Peyer's patch (tissue), 4 donors: ENCODE results near the gene TRIM24. TPM values are rescaled to one million over a fixed set of nuclear protein-coding genes. Genes with fewer than 3 reads are reported as not detected.
"Not testable (repeated sequence)": the region's sequence is repeated elsewhere in the genome, so short reads cannot be mapped to it uniquely, and the experiment has no call there.

Experiments used
- DNase-seq, 3 donors: peaks; one replicate each; pipeline ENCODE4 v3.0.0-alpha.2; 2017 to 2019
- H3K27ac ChIP-seq, 4 donors: fragments of 200-600 bp; sonication (generic); one replicate each; pipeline ENCODE4 v1.5.1; 2016 to 2019
- H3K27me3 ChIP-seq, 2 donors: fragments of 200-600 bp; sonication (generic); one replicate each; pipeline ENCODE4 v1.5.1; 2019
- H3K36me3 ChIP-seq, 3 donors: fragments of 200-600 bp; sonication (generic); one replicate each; pipeline ENCODE4 v1.5.1; 2016 to 2019
- H3K4me1 ChIP-seq, 4 donors: fragments of 200-600 bp; sonication (generic); one replicate each; pipeline ENCODE4 v1.5.1; 2016 to 2019
- H3K4me3 ChIP-seq, 4 donors: fragments of 200-600 bp; sonication (generic); 1 replicate in 3 of 4; 2 replicates in 1 of 4; pipeline ENCODE4 v1.5.1; 2016 to 2019; ENCODE audit warnings: mild to moderate bottlenecking in 1 of 4
- H3K9me3 ChIP-seq, 4 donors: fragments of 200-600 bp; sonication (generic); one replicate each; pipeline ENCODE4 v1.5.1; 2016 to 2019; ENCODE audit warnings: mild to moderate bottlenecking in 1 of 4
- CTCF ChIP-seq, 6 experiments: fragments of 450-650 bp in 4 of 6; fragments of 200-600 bp in 2 of 6; sonication (generic) in 1 of 6; IDR thresholded peaks; one replicate each; pipeline ENCODE4 v1.5.1; 2017 to 2019; ENCODE audit warnings: antibody characterized with exemption in 6 of 6, mild to moderate bottlenecking in 3 of 6, moderate library complexity in 1 of 6
- POLR2A ChIP-seq, 2 donors: fragments of 450-650 bp; IDR thresholded peaks; one replicate each; pipeline ENCODE4 v1.5.1; 2017; ENCODE audit warnings: antibody characterized with exemption in 2 of 2, mild to moderate bottlenecking in 2 of 2, moderate library complexity in 2 of 2
- total RNA-seq, 4 donors: library from RNA; depleted of rRNA; stranded (reverse); fragments of >200 nt; gene quantifications; one replicate each; pipeline ENCODE4 v1.1.0, GENCODE V29; 2016

TRIM24 gene
- total RNA-seq, 4 donors from 2014 or later, result 15.7 to 18.7 (median 16.6) TPM

GRCh38 chr7:138458576-138459412, 1.3 kb upstream of the TRIM24 start:
- Histone ChIP-seq H3K36me3 (no peaks in the 10 kb centered on the region), H3K4me1 (peaks cover 0 to 8% (median 0%) of the 10 kb centered on the region in 4 donors), H3K27me3 (no peaks in the 10 kb centered on the region), H3K9me3 (no peaks in the 10 kb centered on the region), H3K4me3 (no peak overlapping the region), H3K27ac (no peak overlapping the region)
- TF ChIP-seq POLR2A (IDR thresholded peaks at IDR 0.05), result no peak
- TF ChIP-seq CTCF (IDR thresholded peaks at IDR 0.05), result no peak
- DNase-seq, result no peak

GRCh38 chr7:138459413-138460175, 465 bp upstream of the TRIM24 start:
- Histone ChIP-seq H3K9me3 (no peaks in the 10 kb centered on the region), H3K4me3 (peak overlapping the region in 3 of 4 donors; percentile 46 to 97 (median 97)), H3K27me3 (no peaks in the 10 kb centered on the region), H3K4me1 (peaks cover 0 to 8% (median 0%) of the 10 kb centered on the region in 4 donors), H3K36me3 (no peaks in the 10 kb centered on the region), H3K27ac (peak overlapping the region in 3 of 4 donors; percentile 98 to 100 (median 98))
- peak in 2 of 3 donors; percentile 95 to 99 for DNase-seq
- TF ChIP-seq CTCF (IDR thresholded peaks at IDR 0.05), result peak in 5 of 6 experiments; percentile 11 to 50 (median 49)
- no peak for TF ChIP-seq POLR2A (IDR thresholded peaks at IDR 0.05)

GRCh38 chr7:138460649-138461607, 869 bp downstream of the TRIM24 start:
- Histone ChIP-seq H3K9me3 (no peaks in the 10 kb centered on the region), H3K36me3 (no peaks in the 10 kb centered on the region), H3K4me3 (peak overlapping the region; percentile 92 to 98 (median 97)), H3K27ac (peak overlapping the region; percentile 86 to 100 (median 98)), H3K27me3 (no peaks in the 10 kb centered on the region), H3K4me1 (peaks cover 0 to 8% (median 0%) of the 10 kb centered on the region in 4 donors)
- DNase-seq, result peak; percentile 63 to 77 (median 76)
- peak in 1 of 2 donors; percentile 14 for TF ChIP-seq POLR2A (IDR thresholded peaks at IDR 0.05)
- peak in 2 of 6 experiments; percentile 2 to 10 for TF ChIP-seq CTCF (IDR thresholded peaks at IDR 0.05)

- H3K27me3 ChIP-seq, DNase-seq, H3K9me3 ChIP-seq, H3K4me1 ChIP-seq, H3K4me3 ChIP-seq, H3K27ac ChIP-seq, H3K36me3 ChIP-seq: not testable (repeated sequence)
Measured at GRCh38 chr7:138463291-138463618, 3.2 kb downstream of the TRIM24 start.

- Histone ChIP-seq H3K36me3 (no peaks in the 10 kb centered on the region), H3K27me3 (no peaks in the 10 kb centered on the region), H3K4me3 (no peak overlapping the region), H3K9me3 (no peaks in the 10 kb centered on the region), H3K27ac (no peak overlapping the region), H3K4me1 (peaks cover 0 to 8% (median 0%) of the 10 kb centered on the region in 4 donors)
- no peak for TF ChIP-seq CTCF (IDR thresholded peaks at IDR 0.05)
- no peak for TF ChIP-seq POLR2A (IDR thresholded peaks at IDR 0.05)
- no peak for DNase-seq
Measured at GRCh38 chr7:138465046-138465445, 5.0 kb downstream of the TRIM24 start.

- H3K4me3 ChIP-seq, H3K36me3 ChIP-seq, H3K27me3 ChIP-seq, H3K27ac ChIP-seq, DNase-seq, H3K9me3 ChIP-seq: not testable (repeated sequence)
- peaks cover 0 to 13% (median 0%) of the 10 kb centered on the region in 4 donors for H3K4me1 ChIP-seq
Measured at GRCh38 chr7:138466069-138466756, 6.2 kb downstream of the TRIM24 start.
